Measurements from ENCODE around the gene PALD1.

The PALD1 gene

DNA sequence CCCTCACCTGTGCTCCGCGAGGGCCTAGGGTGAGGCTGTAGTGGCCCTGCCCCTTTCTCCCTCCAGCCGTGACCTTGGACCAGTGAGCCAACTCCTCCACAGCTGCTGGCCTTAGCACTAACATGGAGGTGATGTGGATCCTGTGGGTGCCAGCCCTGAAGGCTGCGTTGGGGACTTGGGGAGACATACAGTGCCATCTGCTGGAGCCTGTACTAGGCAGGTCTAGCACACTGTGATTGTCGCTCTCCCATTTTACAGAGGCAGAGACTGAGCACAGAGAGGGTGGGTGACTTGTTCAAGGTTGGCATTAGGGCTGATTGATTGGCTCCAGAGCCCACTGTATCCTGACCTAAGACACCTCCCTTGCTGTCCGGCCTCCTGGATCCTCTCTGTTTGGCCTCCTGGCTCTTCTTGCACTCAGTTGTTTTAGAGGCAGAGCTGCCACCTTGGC is 86.4 kb downstream of the PALD1 start:
- no peak for DNase-seq (ENCODE audit: extremely low spot score)
- ChIA-PET CTCF (no interaction called here), POLR2A (no interaction called here)
- TF ChIP-seq FOXK2 (IDR thresholded peaks at IDR 0.05) (no peak), BHLHE40 (IDR thresholded peaks at IDR 0.05; ENCODE audit: borderline replicate concordance) (no peak), ZNF384 (IDR thresholded peaks at IDR 0.05) (no peak), PKNOX1 (IDR thresholded peaks at IDR 0.05) (no peak), SP1 (IDR thresholded peaks at IDR 0.05) (no peak), FOXM1 (IDR thresholded peaks at IDR 0.05; ENCODE audit: borderline replicate concordance) (no peak), HDGF (IDR thresholded peaks at IDR 0.05; ENCODE audit: borderline replicate concordance) (no peak), ARNT (IDR thresholded peaks at IDR 0.05) (no peak), FOXA1 (IDR thresholded peaks at IDR 0.05) (no peak), ELF4 (IDR thresholded peaks at IDR 0.05) (no peak), CTBP1 (IDR thresholded peaks at IDR 0.05; ENCODE audit: borderline replicate concordance) (no peak), TARDBP (IDR thresholded peaks at IDR 0.05) (no peak), SUZ12 (IDR thresholded peaks at IDR 0.05) (no peak), NFRKB (IDR thresholded peaks at IDR 0.05) (no peak), LEF1 (IDR thresholded peaks at IDR 0.05; ENCODE audit: borderline replicate concordance) (no peak), L3MBTL2 (conservative IDR thresholded peaks at IDR 0.05) (no peak)

DNA sequence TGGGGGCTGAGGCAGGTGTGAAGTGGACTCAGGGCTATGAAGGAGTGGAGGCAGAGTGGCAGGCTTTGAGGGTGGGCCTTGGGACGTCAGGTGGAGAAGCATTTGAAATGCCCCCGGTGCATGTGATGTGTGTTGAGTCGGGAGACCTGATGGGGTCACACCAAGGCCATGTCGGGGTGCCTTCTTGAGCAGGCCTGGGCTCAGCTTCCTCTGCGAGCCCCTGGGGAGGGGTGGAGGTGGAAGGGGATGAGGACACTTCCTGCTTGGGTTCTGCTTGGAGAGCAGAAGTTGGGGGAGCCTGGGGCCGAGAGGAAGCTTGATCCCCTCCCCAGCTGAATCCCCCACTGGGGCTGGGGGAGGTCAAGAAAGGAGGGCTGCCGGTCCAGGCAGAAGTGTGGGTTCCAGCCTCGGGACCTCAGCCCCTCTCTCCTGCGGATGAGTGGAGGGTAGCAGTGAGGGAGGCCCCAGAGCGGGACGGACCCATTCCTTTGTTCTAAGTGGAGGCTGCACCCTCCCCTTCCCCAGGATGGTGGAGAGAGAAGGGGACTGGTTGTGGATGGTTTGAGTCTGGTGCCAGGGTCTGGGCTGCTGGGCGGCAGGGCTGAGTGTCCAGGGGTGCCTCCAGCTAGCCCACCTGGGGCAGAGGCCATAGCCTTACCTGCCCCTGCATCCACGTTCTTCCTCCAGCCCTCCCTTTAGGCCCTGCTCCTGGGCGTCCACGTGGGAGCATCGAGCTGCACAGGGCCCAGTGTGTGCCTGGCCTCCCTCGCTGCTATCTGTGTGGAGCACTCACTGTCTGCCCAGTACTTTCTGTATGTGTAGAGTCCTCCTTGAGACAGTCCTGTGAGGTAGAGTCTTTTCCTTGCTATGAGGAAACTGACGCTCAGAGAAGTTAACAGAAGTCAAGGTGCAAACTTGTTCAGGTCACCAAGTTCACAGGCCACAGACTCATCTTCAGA is 87.3 kb downstream of the PALD1 start:
- DNase-seq (ENCODE audit: extremely low spot score), result no peak
- CTCF ChIA-PET, result no interaction called here
- POLR2A ChIA-PET, result no interaction called here
- TF ChIP-seq LEF1 (IDR thresholded peaks at IDR 0.05; ENCODE audit: borderline replicate concordance), result no peak

DNA sequence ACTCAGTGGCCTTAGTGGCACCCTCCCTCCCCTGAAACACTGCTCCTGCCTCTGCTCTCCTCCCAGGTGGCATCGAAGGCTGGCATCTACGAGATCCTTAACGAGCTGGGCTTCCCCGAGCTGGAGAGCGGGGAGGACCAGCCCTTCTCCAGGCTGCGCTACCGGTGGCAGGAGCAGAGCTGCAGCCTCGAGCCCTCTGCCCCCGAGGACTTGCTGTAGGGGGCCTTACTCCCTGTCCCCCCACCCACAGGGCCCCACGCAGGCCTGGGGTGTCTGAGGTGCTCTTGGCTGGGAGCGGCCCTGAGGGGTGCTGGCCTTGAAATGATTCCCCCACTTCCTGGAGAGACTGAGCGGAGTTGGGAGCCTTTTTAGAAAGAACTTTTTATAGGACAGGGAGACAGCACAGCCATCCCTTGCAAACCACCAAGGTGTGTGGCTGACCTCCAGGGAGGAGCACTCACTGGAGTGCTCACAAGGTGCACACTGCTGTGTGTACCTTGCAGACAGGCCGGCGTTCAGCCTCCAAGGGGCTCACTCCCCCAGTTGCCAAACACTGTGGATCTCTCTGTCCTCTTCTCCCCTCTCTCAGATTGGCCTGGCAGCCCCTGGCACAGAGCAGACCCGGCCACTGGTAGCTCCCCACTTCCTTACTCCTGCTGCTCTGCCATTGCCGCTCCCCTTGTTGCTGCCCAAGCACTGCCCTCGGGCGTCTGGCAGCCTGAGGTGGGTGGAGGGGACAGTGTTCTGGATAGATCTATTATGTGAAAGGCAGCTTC is 88.1 kb downstream of the PALD1 start:
- DNase-seq (ENCODE audit: extremely low spot score), result no peak
- CTCF ChIA-PET, result interaction anchor here (0.9 kb wide), 1 partner anchor 8 kb away, joined by 6 read pairs; no protein-coding TSS in a partner anchor
- POLR2A ChIA-PET, result no interaction called here
- TF ChIP-seq L3MBTL2 (conservative IDR thresholded peaks at IDR 0.05) (no peak), FOXA1 (IDR thresholded peaks at IDR 0.05) (no peak), FOXM1 (IDR thresholded peaks at IDR 0.05; ENCODE audit: borderline replicate concordance) (no peak), ZNF384 (IDR thresholded peaks at IDR 0.05) (no peak), SUZ12 (IDR thresholded peaks at IDR 0.05) (no peak), NFRKB (IDR thresholded peaks at IDR 0.05) (no peak), HDGF (IDR thresholded peaks at IDR 0.05; ENCODE audit: borderline replicate concordance) (no peak), PKNOX1 (IDR thresholded peaks at IDR 0.05) (no peak), SP1 (IDR thresholded peaks at IDR 0.05) (no peak), ARNT (IDR thresholded peaks at IDR 0.05) (no peak), FOXK2 (IDR thresholded peaks at IDR 0.05) (no peak), BHLHE40 (IDR thresholded peaks at IDR 0.05; ENCODE audit: borderline replicate concordance) (no peak), LEF1 (IDR thresholded peaks at IDR 0.05; ENCODE audit: borderline replicate concordance) (no peak), CTBP1 (IDR thresholded peaks at IDR 0.05; ENCODE audit: borderline replicate concordance) (no peak), TARDBP (IDR thresholded peaks at IDR 0.05) (no peak), ELF4 (IDR thresholded peaks at IDR 0.05) (no peak)

- CTCF ChIA-PET, result interaction anchor here (0.9 kb wide), 1 partner anchor 9 kb away, joined by 6 read pairs; no protein-coding TSS in a partner anchor
- no peak for TF ChIP-seq FOXM1 (IDR thresholded peaks at IDR 0.05; ENCODE audit: borderline replicate concordance)
- no peak for TF ChIP-seq BHLHE40 (IDR thresholded peaks at IDR 0.05; ENCODE audit: borderline replicate concordance)
- no peak for TF ChIP-seq ZNF384 (IDR thresholded peaks at IDR 0.05)
- no peak for TF ChIP-seq LEF1 (IDR thresholded peaks at IDR 0.05; ENCODE audit: borderline replicate concordance)
- TF ChIP-seq HDGF (IDR thresholded peaks at IDR 0.05; ENCODE audit: borderline replicate concordance), result no peak
- no peak for TF ChIP-seq FOXA1 (IDR thresholded peaks at IDR 0.05)
- TF ChIP-seq PKNOX1 (IDR thresholded peaks at IDR 0.05), result no peak
- TF ChIP-seq L3MBTL2 (conservative IDR thresholded peaks at IDR 0.05), result no peak
- no peak for TF ChIP-seq NFRKB (IDR thresholded peaks at IDR 0.05)
- no peak for TF ChIP-seq CTBP1 (IDR thresholded peaks at IDR 0.05; ENCODE audit: borderline replicate concordance)
- DNase-seq (ENCODE audit: extremely low spot score), result no peak
- POLR2A ChIA-PET, result no interaction called here
These were observed 89.0 kb downstream of the PALD1 start for GRCh38 chr10:70567603-70568002.

DNA sequence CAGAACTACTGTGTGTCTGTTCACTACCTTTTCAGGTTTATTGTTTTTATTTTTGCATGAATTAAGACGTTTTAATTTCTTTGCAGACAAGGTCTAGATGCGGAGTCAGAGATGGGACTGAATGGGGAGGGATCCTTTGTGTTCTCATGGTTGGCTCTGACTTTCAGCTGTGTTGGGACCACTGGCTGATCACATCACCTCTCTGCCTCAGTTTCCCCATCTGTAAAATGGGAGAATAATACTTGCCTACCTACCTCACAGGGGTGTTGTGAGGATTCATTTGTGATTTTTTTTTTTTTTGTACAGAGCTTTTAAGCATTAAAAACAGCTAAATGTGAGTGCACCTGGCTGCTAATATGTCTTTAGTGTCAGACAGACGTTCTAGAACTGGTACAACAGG is 89.5 kb downstream of the PALD1 start:
- ChIA-PET CTCF (interaction anchor here (0.9 kb wide), 1 partner anchor 9 kb away, joined by 6 read pairs; no protein-coding TSS in a partner anchor), POLR2A (interaction anchor here (0.6 kb wide), 1 partner anchor 328 kb away, joined by 3 read pairs; no protein-coding TSS in a partner anchor)
- TF ChIP-seq FOXM1 (IDR thresholded peaks at IDR 0.05; ENCODE audit: borderline replicate concordance) (no peak), PKNOX1 (IDR thresholded peaks at IDR 0.05) (no peak), NFRKB (IDR thresholded peaks at IDR 0.05) (no peak), CTBP1 (IDR thresholded peaks at IDR 0.05; ENCODE audit: borderline replicate concordance) (no peak), ZNF384 (IDR thresholded peaks at IDR 0.05) (no peak), LEF1 (IDR thresholded peaks at IDR 0.05; ENCODE audit: borderline replicate concordance) (no peak), BHLHE40 (IDR thresholded peaks at IDR 0.05; ENCODE audit: borderline replicate concordance) (no peak), FOXK2 (IDR thresholded peaks at IDR 0.05) (no peak), SUZ12 (IDR thresholded peaks at IDR 0.05) (no peak), HDGF (IDR thresholded peaks at IDR 0.05; ENCODE audit: borderline replicate concordance) (no peak), L3MBTL2 (conservative IDR thresholded peaks at IDR 0.05) (no peak), ARNT (IDR thresholded peaks at IDR 0.05) (no peak), FOXA1 (IDR thresholded peaks at IDR 0.05) (no peak), SP1 (IDR thresholded peaks at IDR 0.05) (no peak), TARDBP (IDR thresholded peaks at IDR 0.05) (no peak), ELF4 (IDR thresholded peaks at IDR 0.05) (no peak)
- DNase-seq (ENCODE audit: extremely low spot score), result no peak

All from HEK293T (cell line).